ENCODE measurements around the gene H3-3A.
A peak's percentile ranks its signal among the peaks of the same experiment; 100 is the strongest.

The H3-3A gene

DNA sequence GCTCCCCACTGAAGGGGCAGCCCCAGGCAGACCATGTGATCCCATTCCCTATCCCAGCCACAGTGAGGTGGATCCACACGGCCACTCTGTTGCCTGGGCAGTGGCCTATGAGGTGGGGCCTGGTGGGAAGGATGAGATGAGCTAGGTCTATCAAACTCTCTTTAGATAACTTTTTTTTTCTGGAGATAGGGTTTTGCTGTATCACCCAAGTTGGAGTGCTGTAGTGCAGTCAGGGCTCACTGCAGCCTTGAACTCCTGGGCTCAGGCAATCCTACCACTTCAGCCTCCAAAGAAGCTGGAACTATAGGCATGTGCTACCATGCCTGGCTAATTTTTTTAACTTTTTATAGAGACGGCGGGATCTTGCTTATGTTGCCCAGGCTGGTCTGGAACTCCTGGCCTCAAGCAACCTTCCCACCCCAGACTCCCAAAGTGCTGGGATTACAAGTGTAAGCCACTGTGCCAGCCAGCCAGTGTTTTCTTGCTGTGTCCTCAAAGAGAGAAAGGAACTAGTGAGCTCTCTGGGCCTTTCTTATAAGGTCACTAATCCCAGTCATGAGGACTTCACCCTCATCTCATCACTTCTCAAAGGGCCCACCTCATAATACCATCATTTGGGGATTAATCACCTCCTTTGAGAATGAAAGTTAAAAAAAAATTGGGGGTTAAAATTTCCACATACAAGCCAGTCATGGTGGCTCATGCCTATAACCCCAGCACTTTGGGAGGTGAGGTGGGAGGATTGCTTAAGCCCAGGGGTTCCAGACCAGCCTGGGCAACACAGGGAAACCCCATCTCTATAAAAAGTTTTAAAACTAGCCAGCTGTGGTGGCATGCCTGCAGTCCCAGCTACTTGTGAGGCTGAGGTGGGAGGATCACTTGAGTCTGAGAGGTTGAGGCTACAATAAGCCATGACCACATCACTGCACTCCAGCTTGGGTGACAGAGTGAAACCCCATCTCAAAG, 36.6 kb downstream of the H3-3A start:
- no peak for DNase-seq (ENCODE audit: low spot score)
- TF ChIP-seq, protein P1, sequence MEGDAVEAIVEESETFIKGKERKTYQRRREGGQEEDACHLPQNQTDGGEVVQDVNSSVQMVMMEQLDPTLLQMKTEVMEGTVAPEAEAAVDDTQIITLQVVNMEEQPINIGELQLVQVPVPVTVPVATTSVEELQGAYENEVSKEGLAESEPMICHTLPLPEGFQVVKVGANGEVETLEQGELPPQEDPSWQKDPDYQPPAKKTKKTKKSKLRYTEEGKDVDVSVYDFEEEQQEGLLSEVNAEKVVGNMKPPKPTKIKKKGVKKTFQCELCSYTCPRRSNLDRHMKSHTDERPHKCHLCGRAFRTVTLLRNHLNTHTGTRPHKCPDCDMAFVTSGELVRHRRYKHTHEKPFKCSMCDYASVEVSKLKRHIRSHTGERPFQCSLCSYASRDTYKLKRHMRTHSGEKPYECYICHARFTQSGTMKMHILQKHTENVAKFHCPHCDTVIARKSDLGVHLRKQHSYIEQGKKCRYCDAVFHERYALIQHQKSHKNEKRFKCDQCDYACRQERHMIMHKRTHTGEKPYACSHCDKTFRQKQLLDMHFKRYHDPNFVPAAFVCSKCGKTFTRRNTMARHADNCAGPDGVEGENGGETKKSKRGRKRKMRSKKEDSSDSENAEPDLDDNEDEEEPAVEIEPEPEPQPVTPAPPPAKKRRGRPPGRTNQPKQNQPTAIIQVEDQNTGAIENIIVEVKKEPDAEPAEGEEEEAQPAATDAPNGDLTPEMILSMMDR (IDR thresholded peaks at IDR 0.05; ENCODE audit: extremely low read depth, insufficient read depth, missing control alignments): no peak
- in situ Hi-C loops (cut with MboI; ENCODE audit: low pct_unique_long_range_greater_than_20kb, low sequenced_read_pairs, unreplicated experiment): no loop called here

DNA sequence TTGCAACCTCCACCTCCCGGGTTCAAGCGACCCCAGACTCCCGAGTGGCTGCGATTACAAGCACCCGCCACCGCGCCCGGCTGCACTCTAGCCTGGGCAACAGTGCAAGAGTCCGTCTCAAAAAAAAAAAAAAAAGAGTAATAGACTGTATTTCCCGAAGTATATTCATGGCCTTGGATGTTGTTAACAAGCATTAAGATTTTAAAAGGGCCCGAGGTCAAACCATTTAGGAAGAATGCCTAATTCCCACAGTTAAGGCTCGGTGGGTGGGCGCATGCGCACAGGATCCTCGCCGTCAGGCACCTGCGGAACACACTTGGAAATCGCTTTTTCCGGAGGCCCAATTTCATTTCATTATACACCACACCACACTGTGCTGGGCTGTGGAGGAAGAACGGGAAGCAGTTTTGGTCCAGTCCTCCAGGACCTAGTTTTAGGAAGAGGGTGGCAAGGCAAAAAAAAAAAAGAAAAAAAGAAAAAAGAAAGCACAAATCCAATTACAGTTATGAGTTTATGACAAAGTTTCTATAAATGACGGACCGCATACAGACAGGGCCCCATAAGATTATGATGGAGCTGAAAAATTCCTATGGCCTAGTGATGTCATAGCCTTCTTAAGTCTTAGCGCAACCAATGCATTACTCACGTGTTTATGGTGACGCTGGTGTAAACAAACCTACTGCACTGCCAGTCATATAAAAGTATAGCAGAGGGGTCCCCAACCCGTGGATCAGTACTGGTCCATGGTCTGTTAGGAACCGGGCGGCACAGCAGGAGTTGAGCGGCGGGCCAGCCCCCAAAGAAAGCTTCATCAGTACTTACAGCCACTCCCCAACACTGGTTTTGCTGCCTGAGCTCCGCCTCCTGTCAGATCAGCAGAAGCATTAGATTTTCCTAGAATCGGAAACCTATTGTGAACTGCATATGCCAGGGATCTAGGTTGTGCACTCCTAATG, 38.2 kb downstream of the H3-3A start:
- in situ Hi-C loops (cut with MboI; ENCODE audit: low pct_unique_long_range_greater_than_20kb, low sequenced_read_pairs, unreplicated experiment): no loop called here

DNA sequence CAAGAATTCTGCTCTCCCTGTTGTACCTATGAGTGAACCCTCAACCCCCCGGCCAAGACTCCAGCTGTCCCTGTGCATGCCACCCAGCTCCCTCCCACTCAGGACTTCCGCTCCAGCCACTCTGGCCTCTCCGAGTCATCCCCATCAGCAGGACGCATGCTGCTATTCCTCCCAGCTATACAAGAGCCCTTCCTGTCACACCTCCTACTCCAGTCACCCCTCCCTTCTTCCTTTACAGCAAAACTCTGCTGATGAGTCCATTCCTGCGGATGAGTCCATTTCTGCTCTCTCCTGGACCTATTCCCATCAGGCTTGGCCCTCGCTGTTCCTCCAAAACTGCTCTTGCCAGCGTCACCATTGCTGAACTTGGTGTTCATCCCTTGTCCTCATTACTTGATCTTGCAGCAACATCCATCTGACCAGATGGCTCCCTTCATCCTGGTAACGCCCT, 42.2 kb downstream of the H3-3A start:
- no peak for DNase-seq (ENCODE audit: low spot score)
- TF ChIP-seq, protein P1 (IDR thresholded peaks at IDR 0.05; ENCODE audit: extremely low read depth, insufficient read depth, missing control alignments): no peak
- in situ Hi-C loops (cut with MboI; ENCODE audit: low pct_unique_long_range_greater_than_20kb, low sequenced_read_pairs, unreplicated experiment): no loop called here

More for the DNA sequence above, 38.2 kb downstream of the H3-3A start:
- DNase-seq (ENCODE audit: low spot score): no peak
- TF ChIP-seq, protein P1 (IDR thresholded peaks at IDR 0.05; ENCODE audit: extremely low read depth, insufficient read depth, missing control alignments): no peak

DNA sequence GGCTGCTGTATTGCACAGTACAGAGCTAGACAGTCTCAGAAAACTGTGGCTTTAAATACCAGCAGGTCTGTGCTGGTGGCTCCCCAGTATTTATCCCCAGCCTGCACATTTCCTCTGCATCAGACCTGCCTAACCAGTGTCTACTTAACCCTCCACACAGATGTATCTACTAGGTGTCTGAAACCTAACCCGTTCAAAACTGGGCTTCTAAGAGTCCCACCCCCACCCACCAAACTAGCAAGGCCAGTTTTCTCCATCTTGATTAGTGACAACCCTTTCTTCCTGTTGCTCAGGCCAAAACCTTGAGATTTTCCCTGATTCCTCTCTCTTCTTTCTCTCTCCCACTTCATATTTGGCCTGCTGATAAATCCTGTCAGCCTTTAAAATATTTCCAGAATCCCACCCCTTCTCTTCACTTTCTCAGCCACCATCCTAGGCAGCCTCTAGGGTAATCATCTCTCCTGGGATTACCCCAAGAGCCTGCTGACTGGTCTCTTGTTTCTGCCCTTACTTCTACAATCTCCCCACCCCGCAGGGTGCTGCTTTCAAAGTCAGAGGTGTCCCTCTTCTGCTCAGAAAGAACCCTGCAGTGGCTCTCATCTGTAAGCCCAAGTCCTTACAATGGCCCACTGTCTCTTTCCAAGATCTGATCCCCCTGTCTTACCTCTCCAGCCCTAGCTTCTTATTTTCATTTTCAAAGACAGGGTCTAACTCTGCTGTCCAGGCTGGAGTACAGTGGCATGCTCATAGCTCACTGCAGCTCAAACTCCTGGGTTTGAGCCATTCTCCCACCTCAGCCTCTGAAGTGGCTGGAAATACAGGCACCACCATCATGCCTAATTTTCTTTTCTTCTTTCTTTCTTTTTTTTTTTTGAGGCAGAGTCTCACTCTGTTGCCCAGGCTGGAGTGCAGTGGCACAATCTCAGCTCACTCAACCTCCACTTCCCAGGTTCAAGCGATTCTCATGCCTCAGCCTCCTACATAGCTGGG, 45.2 kb downstream of the H3-3A start:
- DNase-seq (ENCODE audit: low spot score): peak; percentile 69
- TF ChIP-seq, protein P1 (IDR thresholded peaks at IDR 0.05; ENCODE audit: extremely low read depth, insufficient read depth, missing control alignments): peak; percentile 38
- in situ Hi-C loops (cut with MboI; ENCODE audit: low pct_unique_long_range_greater_than_20kb, low sequenced_read_pairs, unreplicated experiment): no loop called here

DNA sequence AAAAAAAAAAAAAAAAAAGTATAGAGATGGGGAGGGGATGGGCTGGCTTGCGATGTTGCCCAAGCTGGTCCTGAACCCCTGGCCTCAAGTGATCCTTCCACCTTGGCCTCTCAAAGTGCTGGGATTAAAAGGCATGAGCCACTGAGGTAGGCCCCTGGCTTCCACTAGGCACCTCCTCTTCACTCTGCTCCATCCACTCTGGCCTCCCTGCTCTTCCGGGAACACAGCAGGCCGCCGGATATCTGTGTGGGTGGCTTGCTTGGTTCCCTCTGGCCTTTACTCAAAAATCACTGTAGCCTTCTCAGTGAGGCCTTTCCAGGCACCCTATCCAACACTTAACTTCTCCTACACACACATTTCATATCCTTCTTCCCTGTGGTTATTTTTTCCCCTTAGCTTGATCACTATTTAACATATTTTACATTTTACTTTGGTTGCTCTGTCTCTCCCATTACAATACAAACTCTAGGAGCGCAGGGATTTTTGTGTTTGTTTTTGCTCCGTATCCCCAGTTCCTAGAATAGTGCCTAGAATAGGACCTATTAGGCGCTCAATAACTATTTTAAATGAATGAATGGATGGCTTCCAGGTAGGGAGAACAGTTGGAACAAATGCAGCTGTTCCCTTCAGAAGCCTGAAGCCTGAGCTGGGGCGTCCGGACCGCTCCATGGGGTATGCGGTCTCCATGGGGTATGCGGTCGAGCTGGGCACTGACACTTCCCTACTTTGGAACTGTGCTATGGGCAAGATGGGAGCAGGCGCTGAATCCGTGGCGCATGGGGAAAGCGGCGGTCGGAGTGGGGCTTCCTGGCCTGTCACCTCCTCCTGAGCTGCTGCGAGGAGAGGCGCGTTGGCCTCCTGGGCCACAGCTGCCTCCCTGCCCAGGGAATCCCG, 46.7 kb downstream of the H3-3A start:
- no peak for DNase-seq (ENCODE audit: low spot score)
- TF ChIP-seq, protein P1 (IDR thresholded peaks at IDR 0.05; ENCODE audit: extremely low read depth, insufficient read depth, missing control alignments): no peak
- in situ Hi-C loops (cut with MboI; ENCODE audit: low pct_unique_long_range_greater_than_20kb, low sequenced_read_pairs, unreplicated experiment): no loop called here
